ENCODE data around the gene PDIK1L.
A peak's percentile ranks its signal among the peaks of the same experiment; 100 is the strongest.
"Not testable (repeated sequence)": the region's sequence is repeated elsewhere in the genome, so short reads cannot be mapped to it uniquely, and the experiment has no call there.

The PDIK1L gene

GRCh38 chr1:26102119-26102518, 9.5 kb upstream of the PDIK1L start:
- H3K27ac ChIP-seq: no peak overlapping the region
- no peak for TF ChIP-seq CTCF (conservative IDR thresholded peaks at IDR 0.05)

DNA sequence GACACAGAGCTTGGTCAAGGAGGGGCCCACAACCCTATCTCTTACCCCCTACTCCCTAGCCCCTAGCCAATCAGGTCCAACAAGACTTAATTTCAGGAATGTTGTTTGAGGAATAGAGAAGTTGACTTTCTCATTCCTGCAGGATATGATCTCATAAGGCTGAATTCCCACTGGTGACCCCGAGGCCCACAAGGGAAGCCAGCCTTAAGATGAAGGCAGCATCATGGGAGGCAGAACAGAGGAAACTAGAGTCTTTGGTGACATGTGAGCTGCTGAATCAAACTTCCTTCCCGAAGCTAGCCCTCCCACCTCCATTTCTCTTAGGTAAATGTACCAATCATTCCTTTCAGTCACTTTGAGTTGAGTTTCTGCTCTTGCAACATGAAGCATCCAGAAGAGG, 9.1 kb upstream of the PDIK1L start:
- H3K27ac ChIP-seq: no peak overlapping the region
- no peak for TF ChIP-seq CTCF (conservative IDR thresholded peaks at IDR 0.05)

DNA sequence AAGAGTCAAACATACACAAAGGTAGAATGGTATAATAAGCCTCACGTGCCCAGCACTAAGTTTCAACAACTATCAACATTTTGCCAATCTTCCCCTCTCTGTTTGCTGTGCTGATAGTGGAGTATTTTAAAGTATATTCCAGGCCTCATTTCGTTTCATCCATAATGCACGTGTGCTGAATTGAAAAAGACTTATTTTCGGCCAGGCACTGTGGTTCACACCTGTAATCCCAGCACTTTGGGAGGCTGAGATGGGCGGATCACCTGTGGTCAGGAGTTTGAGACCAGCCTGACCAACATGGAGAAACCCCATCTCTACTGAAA, 6.4 kb upstream of the PDIK1L start:
- not testable (repeated sequence) for H3K27ac ChIP-seq
- TF ChIP-seq CTCF (conservative IDR thresholded peaks at IDR 0.05): peak; percentile 47

DNA sequence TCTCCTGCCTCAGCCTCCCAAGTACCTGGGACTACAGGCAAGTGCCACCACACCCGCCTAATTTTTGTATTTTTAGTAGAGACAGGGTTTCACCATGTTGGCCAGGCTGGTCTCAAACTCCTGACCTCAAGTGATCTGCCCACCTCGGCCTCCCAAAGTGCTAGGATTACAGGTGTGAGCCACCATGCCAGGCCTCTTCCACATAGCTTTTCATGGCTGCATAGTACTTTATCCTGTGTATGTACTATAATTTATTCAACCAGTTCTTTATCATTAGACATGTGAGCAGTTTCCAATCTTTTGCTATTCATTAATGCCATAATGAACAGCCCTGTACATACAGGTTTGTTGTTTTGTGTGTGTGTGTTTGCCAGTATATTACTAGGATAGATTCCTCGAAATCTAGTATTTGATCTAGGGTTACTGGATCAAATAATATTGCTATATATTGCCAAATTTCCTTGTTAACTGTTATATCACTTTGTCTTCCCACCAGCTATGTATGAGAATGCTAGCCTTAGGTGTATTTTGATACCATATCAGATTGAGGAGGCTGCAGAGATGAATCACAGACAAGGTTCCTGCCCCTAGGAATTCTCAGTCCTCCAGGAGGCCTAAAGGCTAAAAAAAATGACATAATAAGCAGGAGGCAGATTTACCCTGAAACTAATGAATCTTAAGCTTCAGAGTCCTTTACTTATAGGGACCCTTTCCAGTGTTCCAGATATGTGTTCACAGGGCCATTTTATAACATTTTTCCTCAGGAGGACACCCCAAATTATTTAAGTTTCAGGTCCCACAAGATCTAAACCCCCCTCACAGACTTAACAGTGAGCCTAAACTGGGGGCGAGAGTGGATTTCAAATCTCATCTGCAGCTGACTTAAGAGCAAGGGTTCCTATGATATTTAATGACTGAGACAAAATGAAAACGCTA, 2.1 kb upstream of the PDIK1L start:
- peak overlapping the region; percentile 99 for H3K27ac ChIP-seq
- no peak for TF ChIP-seq CTCF (conservative IDR thresholded peaks at IDR 0.05)

GRCh38 chr1:26110731-26111529, 694 bp upstream of the PDIK1L start:
- H3K27ac ChIP-seq: peak overlapping the region; percentile 99
- no peak for TF ChIP-seq CTCF (conservative IDR thresholded peaks at IDR 0.05)

- H3K27ac ChIP-seq: peak overlapping the region; percentile 99
- no peak for TF ChIP-seq CTCF (conservative IDR thresholded peaks at IDR 0.05)
Measured at GRCh38 chr1:26112407-26112775, 767 bp downstream of the PDIK1L start.

DNA sequence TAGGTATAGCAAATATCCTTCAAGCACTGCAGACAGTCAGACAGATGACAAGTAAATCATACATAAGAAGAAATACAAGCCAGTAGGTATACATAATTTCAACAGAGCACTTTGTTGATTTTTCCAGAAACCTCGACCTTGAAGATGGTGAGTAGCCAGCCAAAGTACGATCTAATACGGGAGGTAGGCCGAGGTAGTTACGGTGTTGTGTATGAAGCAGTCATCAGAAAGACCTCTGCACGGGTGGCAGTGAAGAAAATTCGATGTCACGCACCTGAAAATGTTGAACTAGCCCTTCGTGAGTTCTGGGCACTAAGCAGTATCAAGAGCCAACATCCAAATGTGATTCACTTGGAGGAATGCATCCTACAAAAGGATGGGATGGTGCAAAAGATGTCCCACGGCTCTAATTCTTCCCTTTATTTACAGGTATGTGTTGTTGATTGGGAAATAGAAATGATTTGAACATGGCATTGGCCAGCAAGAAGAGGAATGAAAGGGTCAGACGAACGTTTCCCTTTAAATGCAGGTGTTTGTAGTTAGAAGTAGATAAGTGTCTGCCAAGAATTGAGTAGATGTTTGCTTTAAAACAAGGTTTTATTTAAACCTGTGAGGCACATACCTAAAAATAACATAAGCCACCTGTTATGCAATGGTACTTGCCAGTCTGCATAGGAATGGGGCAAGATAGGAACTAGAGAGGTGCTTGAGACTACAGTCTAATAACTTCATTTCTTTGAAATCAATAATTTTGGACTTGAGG, 2.7 kb downstream of the PDIK1L start:
- TF ChIP-seq CTCF (conservative IDR thresholded peaks at IDR 0.05): no peak
- H3K27ac ChIP-seq: peak overlapping the region; percentile 99
